GM20000 (cell line): ENCODE results near the gene NPHP4.

ENCODE experiments used
- DNase-seq: peaks from one replicate; pipeline ENCODE4 v3.0.0; 2012; ENCODE audit warnings: low spot score
- TF ChIP-seq, protein P1 (sequence below): IDR thresholded peaks from 2 replicates; pipeline ENCODE4 v1.5.1; 2012; ENCODE audit warnings: mild to moderate bottlenecking, control low read depth; ENCODE audit errors: extremely low read depth, missing control alignments

The NPHP4 gene

DNA sequence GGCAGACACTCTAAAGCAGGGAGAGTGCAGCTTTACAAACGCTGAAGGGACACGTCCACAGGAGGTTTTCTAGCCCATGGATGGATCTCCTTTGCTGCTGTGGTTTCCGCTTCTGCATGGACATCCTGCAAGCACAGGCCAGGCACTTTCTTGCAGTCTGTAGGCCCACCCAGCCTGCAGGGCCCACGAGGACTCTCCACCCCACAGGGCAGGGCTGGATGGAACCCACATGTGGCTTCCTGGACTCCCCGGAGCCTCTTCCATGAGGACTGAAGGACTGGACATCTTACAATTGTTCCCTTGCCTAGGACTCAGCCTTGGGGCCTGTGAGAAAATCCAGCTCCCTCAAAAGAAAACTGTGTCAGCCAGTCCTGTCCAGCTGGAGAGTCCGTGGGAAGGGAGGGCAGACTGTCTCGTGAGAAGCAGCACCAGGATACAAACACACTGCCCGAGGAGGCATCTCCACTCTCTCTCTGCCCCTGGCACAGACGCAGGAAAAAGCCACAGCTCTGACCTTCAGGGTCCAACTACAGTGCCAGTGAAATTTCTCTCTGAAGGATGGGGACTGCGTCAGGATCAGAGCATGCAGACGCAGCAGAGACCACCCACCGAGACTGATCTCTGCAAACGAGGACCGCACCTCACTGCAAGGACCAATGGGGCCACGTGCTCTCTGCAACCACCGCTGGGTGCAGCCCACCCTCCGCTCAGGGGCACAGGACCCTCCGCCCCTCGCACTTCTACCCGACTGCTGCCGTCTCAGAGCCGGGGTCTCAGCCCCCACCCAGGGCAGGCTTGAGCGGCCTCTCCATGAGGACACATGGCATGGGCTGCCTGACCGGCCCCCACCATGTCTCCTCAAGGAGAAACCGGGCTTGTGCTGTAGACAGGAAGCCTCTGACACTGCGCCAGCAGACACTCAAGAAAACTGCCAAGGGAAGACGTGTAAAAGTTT is 130.1 kb downstream of the NPHP4 start:
- DNase-seq, result no peak
- TF ChIP-seq, protein P1, sequence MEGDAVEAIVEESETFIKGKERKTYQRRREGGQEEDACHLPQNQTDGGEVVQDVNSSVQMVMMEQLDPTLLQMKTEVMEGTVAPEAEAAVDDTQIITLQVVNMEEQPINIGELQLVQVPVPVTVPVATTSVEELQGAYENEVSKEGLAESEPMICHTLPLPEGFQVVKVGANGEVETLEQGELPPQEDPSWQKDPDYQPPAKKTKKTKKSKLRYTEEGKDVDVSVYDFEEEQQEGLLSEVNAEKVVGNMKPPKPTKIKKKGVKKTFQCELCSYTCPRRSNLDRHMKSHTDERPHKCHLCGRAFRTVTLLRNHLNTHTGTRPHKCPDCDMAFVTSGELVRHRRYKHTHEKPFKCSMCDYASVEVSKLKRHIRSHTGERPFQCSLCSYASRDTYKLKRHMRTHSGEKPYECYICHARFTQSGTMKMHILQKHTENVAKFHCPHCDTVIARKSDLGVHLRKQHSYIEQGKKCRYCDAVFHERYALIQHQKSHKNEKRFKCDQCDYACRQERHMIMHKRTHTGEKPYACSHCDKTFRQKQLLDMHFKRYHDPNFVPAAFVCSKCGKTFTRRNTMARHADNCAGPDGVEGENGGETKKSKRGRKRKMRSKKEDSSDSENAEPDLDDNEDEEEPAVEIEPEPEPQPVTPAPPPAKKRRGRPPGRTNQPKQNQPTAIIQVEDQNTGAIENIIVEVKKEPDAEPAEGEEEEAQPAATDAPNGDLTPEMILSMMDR, result no peak

DNA sequence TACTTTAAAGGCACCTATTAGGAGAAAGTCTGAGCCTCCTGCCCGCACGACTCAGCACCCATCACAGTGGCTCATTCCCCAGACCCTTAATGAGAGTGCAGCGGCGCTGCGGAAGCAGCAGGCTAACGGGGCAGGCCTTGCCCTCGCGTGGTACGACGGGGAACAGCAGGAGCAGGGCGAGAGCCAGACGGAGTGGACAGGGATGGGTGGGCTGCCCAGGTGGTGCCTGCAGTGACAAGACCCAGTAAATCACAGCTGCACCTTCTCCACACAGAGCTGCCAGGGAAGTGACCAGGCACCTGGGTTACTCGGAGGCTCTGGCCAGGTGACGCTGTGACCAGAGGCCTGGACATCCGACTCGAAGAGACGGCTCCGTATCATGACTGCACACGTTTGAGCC is 131.9 kb downstream of the NPHP4 start:
- no peak for DNase-seq
- TF ChIP-seq, protein P1, result no peak

DNA sequence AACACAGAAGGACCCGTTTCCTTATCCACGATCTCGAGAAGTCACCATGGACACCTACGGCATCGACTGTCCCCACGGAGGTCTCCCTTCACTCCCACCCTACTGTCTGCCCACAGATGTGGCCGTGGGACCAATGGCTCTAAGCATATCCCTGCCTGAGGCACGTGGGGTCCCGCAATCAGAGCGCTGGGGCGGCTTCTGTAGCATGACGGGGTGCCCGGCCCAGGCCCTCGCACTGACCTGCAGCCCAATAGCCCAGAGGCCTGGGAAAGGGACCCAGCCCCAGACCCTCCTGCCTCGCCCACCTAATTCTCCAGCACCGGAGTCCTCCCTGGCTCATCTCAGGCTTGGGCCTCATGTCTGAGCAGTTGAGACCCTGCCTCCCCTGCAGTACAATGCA is 132.5 kb downstream of the NPHP4 start:
- TF ChIP-seq, protein P1, result no peak
- DNase-seq, result no peak

DNA sequence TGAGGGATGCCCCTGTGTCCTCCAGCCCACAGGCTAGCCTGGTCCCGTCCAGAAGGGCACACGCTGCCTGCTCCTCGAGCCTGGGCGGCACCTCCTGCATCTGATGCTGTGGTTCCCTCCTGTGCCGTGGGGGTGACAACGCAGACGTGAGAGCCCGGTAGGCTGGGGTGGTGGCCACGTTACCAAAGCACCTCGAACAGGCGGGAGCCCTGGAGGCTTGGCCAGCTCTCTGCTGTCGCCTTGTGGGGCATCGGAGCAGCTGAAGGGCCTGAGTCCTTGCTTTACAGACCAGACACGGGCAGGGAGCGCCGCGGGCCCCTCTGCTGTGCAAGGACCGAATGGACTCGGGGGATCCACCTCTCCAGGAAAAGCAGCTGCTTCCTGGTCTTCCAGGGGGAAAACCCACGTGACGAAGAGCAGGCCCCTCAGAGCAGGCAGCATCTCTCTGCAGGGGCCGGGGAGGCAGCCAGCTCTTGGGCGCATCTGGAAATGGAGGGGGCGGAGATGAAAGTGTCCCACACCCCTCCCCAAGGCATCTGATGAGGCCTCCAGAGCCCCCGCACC is 133.3 kb downstream of the NPHP4 start:
- no peak for DNase-seq
- TF ChIP-seq, protein P1, result no peak

DNA sequence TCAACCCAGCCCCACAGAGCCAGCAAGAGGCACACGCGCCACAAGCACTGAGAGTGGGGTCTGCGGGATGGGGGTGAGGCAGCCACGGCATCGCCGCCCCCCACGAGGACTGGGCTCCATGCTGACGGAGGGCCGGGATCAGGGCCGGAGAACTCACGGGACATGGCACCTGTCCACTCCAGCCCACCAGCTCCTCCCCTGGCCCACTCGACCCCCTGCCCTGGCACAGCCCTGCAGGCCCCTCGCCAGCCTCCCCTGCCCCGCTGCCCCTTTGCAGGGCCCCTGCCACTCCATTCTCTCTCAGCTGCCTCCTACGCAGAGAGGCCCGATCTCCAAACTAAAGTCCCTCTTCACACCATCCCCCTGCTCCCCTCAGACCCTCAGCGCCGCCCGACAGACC is 134.0 kb downstream of the NPHP4 start:
- TF ChIP-seq, protein P1, result no peak
- no peak for DNase-seq

DNA sequence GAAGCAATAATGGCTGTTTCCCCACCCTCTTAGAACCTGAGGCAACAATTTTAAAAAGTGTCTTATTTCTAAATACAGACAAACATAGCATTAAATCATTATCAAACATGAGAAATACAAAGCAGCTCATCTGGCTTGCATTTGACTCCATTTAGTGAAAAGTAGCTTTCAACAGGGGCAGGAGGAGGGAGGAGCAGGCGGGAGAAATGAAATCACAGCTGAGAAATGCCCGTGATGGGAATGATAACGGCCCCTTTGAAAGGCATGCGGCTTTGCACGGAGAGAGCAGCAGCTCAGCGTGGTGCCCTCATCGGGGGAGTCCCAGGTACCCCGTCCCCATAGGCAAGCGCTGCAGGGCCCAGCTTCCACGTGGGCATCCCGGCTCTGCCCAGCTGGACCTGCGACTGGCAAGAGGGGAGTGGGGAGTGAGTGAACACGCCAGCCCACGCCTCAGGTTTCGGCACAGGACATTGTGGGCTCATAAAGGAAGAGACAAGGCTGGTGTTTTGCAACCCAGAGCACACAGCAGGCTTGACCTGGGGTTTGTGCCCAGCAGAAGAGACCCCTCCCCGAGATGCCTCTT is 134.6 kb downstream of the NPHP4 start:
- TF ChIP-seq, protein P1, result no peak
- no peak for DNase-seq

DNA sequence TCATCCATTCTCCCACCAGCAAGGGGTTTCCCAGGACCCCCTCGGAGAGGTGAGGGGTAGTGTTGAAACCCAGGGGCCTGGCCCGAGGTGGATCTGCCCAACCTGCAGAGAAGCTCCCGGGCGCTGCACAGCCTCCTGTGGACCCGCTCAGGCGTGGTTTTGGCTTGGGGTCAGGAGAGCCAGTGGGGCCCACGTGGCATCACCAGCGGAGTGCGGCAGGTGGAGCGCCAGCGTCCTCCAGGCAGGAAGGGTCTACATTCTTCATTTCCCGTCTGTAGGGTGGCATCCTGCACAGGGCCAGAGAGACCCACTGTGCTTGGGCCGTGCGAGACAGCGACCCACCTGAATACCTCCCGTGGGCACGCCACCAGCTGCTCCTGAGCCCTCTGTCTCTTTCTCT is 135.2 kb downstream of the NPHP4 start:
- TF ChIP-seq, protein P1, result no peak
- DNase-seq, result no peak
